NCI-H2196 treated with DMSO at 0.1 percent for 48 hours (cell line): ENCODE results near the gene CATSPER1.
"Not testable (repeated sequence)": the region's sequence is repeated elsewhere in the genome, so short reads cannot be mapped to it uniquely, and the experiment has no call there.

ENCODE experiments used
- DNase-seq: peaks from one replicate; lab custom pipeline; 2025; ENCODE audit not compliant: unreplicated experiment; lab: John Stamatoyannopoulos, UW

Gene CATSPER1

DNA sequence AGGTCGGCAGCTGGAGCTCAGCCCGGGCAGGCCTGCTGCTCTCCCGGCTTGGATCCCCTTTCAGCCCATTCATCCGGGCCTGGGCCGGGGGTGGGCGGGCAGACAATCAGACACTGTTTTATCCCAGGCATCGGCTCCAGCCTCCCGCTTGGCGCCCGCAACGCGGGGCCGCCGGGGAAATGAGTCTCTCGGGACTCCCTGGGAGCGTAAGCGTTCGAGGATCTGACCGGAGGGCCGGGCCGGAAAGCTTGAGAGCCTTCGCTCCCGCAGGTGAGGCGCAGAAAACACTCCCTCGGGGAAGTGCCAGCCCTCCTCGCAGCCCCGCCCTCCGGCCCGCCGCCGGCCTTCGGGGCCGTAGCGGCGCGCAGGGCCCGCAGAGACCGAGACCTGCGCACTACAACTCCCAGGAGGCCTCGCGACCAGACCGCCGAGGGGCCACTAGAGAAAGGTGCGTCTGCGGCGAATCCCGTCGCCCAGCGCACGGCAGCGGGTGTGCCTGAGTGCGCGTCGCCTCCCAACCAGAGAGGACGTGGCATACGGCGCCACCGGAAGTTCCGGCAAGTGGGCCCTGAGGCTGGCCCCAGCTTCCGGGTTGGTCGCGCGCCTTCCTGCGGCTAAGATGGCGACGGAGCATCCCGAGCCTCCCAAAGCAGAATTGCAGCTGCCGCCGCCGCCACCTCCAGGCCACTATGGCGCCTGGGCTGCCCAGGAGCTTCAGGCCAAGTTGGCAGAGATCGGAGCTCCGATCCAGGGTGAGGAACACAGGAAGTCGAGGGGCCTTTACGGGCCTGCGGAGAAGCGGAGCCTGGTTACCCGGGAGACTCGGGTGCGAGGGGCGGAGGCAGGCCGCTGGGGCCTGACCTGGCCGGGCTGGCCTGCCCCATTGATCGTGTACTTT is 25.7 kb upstream of the CATSPER1 start, which contains the start of gene SF3B2:
TSS of gene SF3B2 (plus strand) at position 599 of the 898 bp plus-strand sequence. CDS start at position 620, 21 bp downstream.
- peak; percentile 96 for DNase-seq

DNA sequence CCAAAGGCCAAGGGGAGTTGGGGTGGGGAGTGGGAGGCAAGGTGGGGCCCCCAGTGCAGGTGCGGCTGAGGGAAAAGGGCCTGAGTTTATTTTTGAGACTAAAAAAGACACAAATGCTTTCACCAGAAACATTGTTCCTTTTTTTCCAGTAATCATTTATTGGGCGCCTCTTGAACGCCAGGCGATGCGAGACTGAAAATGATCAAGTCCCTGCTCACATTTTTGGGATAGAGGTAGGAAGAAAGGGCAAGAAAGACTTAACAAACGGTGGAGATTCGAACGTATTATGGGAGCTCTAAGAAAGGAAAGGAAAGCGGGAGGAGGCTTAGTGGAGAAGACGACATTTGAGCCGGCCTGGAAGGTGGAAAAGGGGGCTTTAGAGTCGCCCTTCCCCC is 25.1 kb upstream of the CATSPER1 start:
- DNase-seq, result no peak

DNA sequence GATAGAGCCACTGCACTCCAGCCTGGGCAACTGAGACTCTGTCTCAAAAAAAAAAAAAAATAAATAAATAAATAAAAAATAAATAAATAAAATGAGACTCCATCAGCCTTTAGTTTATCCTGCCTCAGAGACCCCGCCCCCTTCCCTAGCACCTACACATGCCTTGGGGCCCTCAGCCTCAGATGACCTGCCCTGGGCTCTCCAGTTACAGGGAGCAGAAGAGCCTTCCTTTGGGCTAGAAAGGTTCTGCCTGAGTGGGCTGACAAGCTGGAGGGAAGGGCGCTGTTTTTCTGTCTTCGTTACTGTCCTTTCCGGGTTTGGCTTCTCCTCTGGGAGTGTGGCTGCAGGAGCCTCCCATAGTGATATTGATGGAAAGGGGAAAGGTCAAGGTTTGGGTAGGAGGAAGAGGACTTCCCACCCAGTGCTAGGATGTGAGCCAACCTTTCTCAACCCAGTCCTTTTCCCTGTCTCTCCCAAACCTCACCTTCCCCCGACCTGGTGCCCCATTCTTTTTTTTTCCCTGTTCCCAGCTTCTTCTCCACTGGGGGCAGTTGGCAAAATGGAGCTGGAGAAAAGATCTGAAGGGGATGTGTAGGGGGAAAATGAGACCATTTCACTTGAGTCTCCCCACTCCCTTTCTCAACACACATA is 24.4 kb upstream of the CATSPER1 start:
- no peak for DNase-seq

DNA sequence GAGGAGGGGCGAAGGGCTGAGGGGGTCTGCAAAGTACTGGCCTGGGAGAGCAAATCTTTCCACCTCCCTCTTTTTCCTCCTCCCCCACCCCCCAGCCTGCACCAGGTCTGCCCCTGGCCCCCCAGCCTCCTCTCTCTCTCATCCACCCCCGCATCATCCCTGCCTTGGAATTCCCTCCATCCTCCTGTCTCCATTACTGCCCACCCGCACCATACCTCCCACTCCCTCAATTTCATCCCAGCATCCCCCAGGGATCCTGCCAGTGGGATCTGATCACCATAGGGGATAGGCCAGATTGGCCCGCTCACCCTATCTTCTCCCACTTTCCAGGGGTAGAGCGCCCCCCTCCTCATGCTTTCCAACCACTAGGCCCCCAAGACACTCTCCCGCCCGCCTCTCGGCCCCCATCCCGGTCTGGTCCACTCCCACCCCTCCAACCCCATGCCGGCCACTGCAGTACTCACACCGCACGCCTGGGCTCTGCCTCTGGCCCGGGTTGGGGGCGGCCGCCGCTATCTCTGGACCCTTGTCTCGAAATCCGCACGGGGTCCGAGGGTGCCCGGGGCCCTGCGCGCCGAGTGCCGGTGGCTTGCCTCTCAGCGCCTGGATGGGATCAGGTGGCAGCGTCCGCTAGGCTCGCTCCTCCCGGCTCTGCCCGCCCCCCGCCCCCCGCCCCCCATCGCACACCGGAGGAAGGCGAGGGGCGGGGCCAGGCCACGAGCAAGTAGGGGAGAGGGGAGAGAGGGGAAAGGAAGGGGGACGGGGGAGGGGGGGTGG is 22.5 kb upstream of the CATSPER1 start, which contains the start of gene GAL3ST3:
TSS of gene GAL3ST3 (minus strand) at position 615 of the 777 bp plus-strand sequence. CDS start 3,746 bp downstream, outside the sequence.
- no peak for DNase-seq

DNA sequence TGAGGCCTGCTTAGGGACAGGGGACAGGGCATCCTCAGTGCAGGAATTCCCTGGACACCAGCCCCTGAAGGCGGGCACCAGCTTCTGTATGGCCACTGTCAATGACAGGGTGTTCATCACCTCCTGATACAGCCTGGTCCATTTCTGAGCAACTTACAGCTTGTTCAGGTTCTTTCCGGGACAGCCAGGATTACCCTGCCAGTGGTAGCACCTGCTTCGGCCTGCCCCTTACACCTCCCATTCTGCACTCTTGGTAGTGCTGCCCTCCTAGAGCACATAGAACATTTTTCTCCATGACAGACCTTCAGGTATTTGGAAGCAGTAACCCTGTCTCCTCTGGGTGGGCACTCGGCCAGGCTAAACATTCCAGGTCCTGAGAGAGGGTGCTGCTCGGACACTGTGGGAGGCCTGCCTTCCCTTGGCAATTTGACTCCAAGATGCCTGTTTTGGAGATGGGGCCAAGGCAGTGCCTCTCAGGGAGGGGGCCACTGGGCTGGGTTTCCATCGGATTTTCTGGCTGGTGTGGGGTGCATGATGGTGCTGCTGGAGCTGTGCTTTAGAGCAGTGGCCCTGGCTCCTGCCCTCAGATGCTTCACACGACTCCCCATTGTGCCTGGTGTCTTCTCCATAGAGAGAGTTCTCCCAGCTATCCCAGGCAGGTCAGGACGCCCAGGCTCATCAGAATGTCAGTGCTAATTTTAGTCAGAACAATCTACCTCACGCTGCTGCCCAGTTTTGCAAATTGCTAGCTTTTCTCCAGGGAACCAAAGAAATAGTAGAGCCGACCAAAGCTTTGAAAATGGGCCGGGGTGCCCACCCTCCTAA is 21.5 kb upstream of the CATSPER1 start:
- no peak for DNase-seq

DNA sequence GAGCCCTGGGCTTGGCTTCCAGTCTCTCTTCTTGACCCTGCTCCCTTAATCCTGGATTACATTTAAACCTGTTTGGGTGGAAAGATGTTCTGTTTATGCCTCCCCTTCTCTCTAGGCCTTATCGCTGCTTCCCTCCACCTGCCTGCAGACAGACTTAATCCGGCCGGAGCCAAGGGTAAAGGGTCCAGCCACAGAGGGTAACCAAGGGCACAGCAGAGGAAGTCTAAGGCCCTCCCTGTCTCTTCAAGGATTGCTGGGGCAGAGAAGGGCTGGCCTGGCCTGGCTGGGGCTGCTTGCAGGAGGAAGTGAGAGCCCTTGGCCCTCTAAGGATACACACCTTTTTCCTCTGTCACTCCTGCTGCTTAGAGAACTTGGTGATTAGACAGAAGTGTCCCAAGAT is 20.6 kb upstream of the CATSPER1 start:
- DNase-seq, result no peak

DNA sequence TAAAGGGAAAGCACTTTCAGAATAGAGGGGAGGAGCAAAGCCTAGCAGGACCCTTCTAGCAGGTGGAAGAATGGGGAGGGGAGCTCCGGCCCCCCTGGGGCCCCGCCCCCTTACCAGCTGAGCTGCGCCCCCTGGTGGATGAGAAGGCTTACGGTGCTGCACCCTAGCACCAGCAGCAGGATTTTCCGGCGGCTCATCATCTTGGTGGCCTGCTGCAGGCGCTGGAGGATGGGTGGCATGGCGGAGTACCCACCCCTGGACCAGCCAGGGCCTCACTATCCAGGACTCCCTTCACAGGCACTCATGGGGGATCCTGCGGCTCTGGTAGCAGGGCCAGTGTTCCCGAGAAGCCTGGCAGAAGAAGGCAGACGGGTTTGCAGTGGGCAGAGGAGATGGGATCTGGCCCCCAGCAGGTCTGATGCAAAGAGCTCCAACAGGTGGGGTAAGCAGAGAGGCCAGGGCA is 18.9 kb upstream of the CATSPER1 start:
- DNase-seq, result peak; percentile 71

DNA sequence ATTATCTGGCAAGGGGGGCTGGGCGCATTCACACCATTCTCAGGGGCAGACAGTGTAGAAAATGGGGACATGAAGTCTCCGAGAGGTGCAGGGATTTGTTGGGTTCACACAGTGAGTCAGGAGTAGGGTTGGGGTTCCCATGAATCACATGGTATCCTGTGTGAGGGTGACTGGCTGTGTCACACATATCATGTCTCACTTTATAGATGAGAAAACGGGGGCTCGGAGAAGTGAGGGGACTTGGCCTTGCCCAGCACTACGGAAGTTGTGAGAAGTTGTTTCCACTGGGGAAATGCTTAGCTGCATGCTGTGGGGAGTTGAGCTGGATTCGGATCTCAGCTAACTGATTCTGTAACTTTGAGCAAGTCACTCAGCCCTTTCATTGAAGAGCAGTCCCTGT is 18.5 kb upstream of the CATSPER1 start:
- DNase-seq, result no peak

DNA sequence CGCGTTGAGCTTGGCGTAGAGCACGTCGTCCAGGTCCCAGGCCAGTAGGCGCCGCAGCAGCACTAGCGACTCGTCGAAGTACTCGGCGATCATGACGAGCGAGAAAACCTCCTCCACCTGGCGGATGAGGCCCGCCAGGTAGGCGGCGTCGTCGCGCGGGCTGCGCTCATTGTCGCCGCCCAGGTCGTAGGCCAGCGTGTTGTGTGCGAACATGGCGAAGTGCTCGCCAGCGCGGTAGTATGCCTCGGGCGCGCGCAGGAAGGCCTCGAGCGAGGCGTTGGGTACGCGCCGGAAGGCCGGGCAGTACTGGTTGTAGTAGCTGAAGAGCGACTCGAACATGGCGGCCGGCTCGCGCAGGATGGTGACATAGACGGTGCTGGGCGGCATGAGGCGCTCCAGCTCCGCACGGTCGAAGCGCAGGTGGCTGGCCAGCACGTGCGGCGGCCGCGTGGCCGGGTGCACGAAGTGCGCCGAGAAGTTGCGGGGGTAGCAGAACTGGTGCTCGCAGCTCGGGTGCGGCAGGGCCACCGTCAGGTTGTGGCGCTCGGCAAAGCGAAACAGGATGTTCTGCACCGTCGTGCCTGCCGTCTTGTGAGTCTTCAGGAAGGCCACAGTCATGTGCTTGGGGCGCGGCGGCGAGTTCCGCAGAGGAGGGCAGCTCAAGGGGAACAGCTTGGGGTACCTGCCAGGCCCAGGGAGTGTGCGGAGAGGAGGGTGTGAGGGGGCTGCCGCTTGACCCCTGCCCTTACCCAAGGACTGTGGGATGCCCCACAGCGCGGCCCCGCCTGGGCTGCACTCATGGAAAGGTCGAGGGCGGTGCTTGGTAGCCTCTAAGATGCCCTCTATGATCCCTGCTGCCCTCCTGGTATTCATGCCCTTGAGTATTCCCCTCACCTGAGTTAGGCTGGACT is 17.0 kb upstream of the CATSPER1 start:
- DNase-seq, result no peak

DNA sequence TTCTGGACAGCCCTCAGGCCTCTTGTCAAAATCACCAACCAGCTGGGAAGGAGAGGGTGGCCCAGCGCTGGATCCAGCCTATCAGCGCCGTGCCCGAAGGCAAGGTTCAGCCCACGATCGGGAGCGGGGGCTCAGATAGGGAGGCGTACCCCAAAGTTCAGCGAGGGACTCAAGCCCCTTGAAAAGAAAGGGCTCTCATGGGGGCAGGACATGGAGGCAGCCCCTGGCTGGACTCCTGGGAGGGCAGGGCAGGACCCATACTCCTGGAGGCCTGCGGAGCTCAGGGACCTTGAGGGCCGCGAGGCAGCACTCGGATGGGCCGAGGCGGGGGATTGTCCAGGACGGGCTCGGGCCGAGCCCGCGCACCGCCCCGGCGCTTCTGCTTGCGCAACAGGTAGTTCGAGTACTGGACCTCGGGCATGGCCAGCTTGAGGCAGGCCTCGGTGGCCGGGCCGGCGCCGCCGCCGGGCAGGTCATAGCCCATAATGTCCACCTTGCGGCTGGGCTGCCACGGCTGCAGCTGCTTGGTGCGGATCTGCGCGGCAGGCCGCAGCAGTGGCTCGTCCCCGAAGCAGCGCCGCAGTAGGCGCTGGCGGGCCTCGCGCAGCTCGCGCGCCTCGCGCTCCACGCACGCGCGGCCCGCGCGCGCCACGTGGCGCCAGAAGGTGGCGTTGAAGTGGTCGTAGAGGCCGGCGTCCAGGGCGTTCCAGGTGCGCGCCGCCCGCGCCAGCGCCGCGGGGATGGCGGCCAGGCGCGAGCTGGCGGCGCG is 16.1 kb upstream of the CATSPER1 start:
- no peak for DNase-seq

DNA sequence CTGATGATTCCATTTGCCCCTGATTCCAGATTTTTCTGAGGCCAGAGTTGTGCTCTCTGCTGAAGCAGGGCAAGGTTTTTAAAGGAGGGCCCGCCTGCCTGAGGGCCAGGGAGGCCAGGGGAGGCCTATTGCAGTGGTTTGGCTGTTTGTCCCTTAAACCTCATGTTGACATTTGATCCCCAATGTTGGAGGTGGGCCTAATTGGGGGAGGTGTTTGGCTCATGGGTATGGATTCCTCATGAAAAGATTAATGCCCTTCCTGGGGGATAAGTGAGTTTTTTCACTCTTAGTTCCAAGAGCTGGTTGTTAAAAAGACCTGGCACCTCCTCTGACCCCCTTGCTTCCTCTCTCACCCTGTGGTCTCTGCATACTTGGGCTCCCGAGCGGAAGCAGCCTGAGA is 13.5 kb upstream of the CATSPER1 start:
- DNase-seq, result no peak

DNA sequence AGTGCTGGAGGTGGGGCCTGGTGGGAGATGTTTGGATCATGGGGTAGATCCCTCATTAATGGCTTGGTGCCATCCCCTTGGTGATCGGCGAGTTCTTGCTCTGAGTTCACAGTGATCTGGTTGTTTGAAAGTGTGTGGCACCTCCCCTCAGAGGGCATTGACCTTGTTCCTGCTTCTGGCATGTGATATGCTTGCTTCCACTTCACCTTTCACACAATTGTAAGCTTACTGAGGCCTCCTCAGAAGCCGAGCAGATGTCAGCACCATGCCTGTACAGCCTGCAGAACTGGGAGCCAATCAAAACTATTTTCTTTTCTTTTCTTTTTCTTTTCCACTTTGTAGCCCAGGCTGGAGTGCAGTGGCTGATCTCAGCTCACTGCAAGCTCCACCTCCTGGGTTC is 11.0 kb upstream of the CATSPER1 start:
- no peak for DNase-seq

DNA sequence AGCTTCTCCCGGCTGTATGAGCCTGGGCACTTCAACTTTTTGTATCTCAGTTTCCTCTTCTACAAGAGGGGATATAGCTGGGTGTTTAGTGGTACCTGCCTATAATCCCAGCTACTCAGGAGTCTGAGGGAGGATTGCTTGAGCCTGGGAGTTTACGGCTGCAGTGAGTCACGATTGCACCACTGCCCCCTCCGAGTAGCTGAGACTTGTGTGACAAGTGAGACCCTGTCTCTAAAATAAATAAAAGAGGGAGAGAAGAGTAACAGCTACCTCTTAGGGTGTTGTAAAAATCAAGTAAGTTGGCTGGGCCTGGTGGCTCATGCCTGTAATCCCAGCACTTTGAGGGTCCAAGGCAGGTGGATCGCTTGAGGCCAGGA is 10.0 kb upstream of the CATSPER1 start:
- no peak for DNase-seq

DNA sequence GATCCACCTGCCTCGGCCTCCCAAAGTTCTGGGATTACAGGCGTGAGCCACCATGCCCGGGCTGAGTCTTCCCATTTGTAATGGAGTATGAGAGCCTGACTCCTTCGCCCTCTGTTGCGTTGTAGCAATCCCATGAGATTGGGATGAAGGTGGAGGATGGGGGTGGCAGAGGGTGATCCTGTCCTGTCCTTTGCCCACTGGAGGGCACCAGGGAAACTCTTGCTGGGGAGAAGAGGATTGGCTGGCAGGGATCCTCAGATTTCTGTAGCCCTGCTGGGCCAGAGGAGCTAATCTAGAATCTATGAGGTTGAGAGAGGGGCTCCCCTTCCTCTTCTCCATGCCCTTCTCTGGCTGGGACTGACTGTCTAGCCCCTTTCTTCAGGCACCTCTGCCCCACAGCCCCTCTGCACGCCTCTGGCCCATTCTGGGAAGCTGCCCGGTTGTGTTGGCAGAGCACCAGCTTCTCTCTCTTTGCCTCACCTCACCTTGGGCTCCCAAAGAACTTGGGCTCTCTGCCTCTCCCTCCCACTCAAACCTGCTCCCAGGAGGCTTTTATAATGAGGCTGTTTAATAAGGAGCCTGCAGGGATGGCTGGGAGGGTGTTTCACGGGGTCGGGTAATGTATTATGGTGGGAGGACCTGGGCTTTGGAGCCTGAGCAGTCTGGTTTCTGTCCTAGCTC is 9.5 kb upstream of the CATSPER1 start:
- no peak for DNase-seq

DNA sequence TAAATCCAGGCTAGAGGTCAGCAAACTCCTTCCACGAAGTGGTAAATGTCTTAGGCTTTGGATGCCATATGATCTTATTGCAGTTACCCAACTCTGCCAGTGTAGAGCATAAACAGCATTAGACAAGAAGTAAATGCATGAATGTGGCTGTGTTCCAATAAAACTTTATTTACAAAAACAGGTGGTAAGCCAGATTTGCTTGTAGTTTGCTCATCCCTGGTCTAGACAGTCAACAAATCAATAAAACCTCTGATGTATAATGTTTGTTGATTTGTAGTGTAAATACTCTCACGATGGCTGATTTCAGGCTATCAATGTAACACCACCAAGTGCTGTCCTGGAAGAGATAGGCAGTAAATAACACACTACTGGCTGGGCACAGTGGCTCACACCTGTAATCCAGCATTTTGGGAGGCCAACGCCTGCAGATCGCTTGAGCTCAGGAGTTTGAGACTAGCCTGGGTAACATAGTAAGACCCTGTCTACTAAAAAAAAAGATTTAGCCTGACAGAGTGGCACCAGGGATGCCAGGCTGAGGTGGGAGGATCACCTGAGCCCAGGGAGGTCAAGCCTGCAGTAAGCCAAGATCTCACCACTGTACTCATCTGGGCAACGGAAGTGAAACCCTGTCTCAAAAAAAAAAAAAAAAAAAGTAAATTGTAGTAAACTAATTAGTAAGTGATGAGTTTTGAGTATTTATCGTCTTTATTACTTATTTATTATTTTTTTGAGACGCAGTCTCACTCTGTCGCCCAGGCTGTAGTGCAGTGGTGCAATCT is 6.9 kb upstream of the CATSPER1 start:
- no peak for DNase-seq

DNA sequence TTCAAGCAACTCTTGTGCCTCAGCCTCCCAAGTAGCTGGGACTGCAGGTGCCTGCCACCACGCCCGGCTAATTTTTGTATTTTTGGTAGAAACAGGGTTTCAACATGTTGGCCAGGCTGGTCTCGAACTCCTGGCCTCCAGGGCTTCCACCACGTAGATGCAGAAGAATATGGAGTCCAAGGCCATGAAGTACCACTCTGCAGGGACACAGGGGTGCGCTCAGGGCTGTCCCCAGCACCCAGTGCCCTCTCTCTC is 3.2 kb downstream of the CATSPER1 start:
- DNase-seq, result not testable (repeated sequence)

DNA sequence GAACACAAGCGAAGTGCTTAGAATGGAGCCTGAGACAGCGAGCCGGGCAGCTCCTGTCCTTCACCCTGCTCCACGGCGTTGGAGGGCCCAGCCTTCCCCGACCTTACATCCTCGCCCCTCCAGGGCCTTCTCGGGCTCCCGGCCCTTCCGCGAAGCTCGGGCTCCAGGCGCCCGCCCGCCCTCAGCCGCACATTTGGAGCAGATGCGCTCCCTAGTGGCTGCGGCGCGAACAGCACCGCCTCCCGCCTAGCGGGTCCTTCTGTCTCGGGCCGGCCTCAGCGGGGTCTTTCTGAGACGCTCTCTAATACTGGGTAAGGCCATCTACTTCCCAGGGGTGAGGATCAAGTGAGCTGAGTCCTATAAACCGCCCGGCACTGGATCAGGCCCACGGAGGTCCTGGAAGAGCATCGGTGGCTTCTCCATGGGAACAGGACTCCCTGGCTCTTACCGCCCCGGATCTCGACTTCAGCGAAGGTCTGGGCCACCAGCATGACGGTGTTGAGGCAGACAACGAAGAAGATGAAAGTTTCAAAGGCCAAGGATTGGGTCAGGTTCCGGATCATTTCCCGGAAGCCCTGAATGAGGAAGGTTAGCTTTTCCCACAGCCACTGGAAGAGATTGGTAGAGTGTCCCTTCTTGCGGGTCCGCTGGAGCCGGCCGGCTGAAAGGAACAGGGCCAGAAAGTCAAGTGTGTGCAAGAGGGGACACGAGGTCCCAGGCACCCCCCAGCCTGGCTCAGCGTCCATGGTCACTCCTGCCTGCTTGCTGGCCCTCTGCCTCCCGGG is 3.7 kb downstream of the CATSPER1 start:
- peak; percentile 31 for DNase-seq
